Gastroesophageal sphincter (tissue), 4 donors: ENCODE measurements around the gene BRD8. TPM values are rescaled to one million over a fixed set of nuclear protein-coding genes. Genes with fewer than 3 reads are reported as not detected.

ENCODE experiments used
- ATAC-seq: fragments of 150-250 bp; one replicate; pipeline ENCODE4 v1.9.1; 2016; ENCODE audit warnings: mild to moderate bottlenecking, moderate library complexity
- H3K27ac ChIP-seq, 4 donors: fragments of 200-600 bp; sonication (generic) in 3 of 4; 1 replicate in 3 of 4; 2 replicates in 1 of 4; pipeline ENCODE4 v1.5.1; 2016 to 2019
- H3K27me3 ChIP-seq: fragments of 200-600 bp; sonication (generic); one replicate; pipeline ENCODE4 v1.5.1; 2019
- H3K36me3 ChIP-seq, 2 donors: fragments of 200-600 bp; sonication (generic); one replicate each; pipeline ENCODE4 v1.5.1; 2019; ENCODE audit warnings: control low read depth in 1 of 2
- H3K4me1 ChIP-seq, 3 donors: fragments of 200-600 bp; sonication (generic); 1 replicate in 2 of 3; 2 replicates in 1 of 3; pipeline ENCODE4 v1.5.1; 2016 to 2019; ENCODE audit warnings: control low read depth in 2 of 3
- H3K4me3 ChIP-seq, 2 donors: fragments of 200-600 bp; sonication (generic); one replicate each; pipeline ENCODE4 v1.5.1; 2019; ENCODE audit warnings: mild to moderate bottlenecking in 1 of 2, moderate library complexity in 1 of 2
- H3K9me3 ChIP-seq, 3 donors: fragments of 200-600 bp; sonication (generic); one replicate each; pipeline ENCODE4 v1.5.1; 2017 to 2019; ENCODE audit warnings: control low read depth in 2 of 3
- EP300 ChIP-seq: sonication (generic); formaldehyde crosslinking; IDR thresholded peaks from one replicate; pipeline ENCODE4 v1.6.1; 2017; ENCODE audit warnings: antibody characterized with exemption, mild to moderate bottlenecking
- POLR2A ChIP-seq, 2 donors: fragments of 450-650 bp; IDR thresholded peaks; one replicate each; pipeline ENCODE4 v1.6.1; 2017; ENCODE audit warnings: antibody characterized with exemption in 2 of 2, mild to moderate bottlenecking in 2 of 2, moderate library complexity in 1 of 2
- POLR2AphosphoS5 ChIP-seq: sonication (generic); formaldehyde crosslinking; IDR thresholded peaks from one replicate; pipeline ENCODE4 v1.6.1; 2017; ENCODE audit warnings: antibody characterized with exemption
- WGBS, 2 donors: methylation state at CpG; one replicate each; pipeline ENCODE4 v1.1.5; 2018; ENCODE audit warnings: low coverage in 1 of 2; 5-methylcytosine and 5-hydroxymethylcytosine counted together
- total RNA-seq, 4 donors: library from RNA; depleted of rRNA; stranded (reverse); fragments of >200 nt; gene quantifications; one replicate each; pipeline ENCODE4 v1.1.0, GENCODE V29; 2016
- TF ChIP-seq, protein P1 (sequence below), 4 experiments: fragments of 200-600 bp in 2 of 4; fragments of 450-650 bp in 2 of 4; sonication (generic) in 1 of 4; IDR thresholded peaks; one replicate each; pipeline ENCODE4 v1.5.1; 2017 to 2019; ENCODE audit warnings: antibody characterized with exemption in 4 of 4, mild to moderate bottlenecking in 2 of 4, moderate library complexity in 2 of 4

BRD8 gene
- total RNA-seq, 4 donors from 2014 or later, result 33.7 to 50.9 (median 38.9) TPM

- Histone ChIP-seq H3K27ac (no peak overlapping the region), H3K27me3 (no peaks in the 10 kb centered on the region), H3K36me3 (peaks cover 0 to 43% of the 10 kb centered on the region in 2 donors), H3K4me3 (no peak overlapping the region), H3K4me1 (peaks cover 0 to 31% (median 11%) of the 10 kb centered on the region in 3 donors), H3K9me3 (no peaks in the 10 kb centered on the region)
- WGBS, 2 donors, result 30 to 75% methylated on average over 2 to 5 of the region's 5 CpGs
- ATAC-seq, result no peak
- TF ChIP-seq EP300 (no peak), POLR2A (IDR thresholded peaks at IDR 0.05) (no peak), POLR2AphosphoS5 (no peak)
- TF ChIP-seq, protein P1, sequence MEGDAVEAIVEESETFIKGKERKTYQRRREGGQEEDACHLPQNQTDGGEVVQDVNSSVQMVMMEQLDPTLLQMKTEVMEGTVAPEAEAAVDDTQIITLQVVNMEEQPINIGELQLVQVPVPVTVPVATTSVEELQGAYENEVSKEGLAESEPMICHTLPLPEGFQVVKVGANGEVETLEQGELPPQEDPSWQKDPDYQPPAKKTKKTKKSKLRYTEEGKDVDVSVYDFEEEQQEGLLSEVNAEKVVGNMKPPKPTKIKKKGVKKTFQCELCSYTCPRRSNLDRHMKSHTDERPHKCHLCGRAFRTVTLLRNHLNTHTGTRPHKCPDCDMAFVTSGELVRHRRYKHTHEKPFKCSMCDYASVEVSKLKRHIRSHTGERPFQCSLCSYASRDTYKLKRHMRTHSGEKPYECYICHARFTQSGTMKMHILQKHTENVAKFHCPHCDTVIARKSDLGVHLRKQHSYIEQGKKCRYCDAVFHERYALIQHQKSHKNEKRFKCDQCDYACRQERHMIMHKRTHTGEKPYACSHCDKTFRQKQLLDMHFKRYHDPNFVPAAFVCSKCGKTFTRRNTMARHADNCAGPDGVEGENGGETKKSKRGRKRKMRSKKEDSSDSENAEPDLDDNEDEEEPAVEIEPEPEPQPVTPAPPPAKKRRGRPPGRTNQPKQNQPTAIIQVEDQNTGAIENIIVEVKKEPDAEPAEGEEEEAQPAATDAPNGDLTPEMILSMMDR (IDR thresholded peaks at IDR 0.05), result no peak
Observed at GRCh38 chr5:138180183-138180782, 1.9 kb upstream of the BRD8 start.

GRCh38 chr5:138179277-138179857, 937 bp upstream of the BRD8 start:
- H3K36me3 ChIP-seq, result peaks cover 0 to 43% of the 10 kb centered on the region in 2 donors
- TF ChIP-seq POLR2A (IDR thresholded peaks at IDR 0.05) (no peak), POLR2AphosphoS5 (no peak), EP300 (no peak)
- TF ChIP-seq, protein P1 (IDR thresholded peaks at IDR 0.05), result no peak
- no peak for ATAC-seq
- H3K9me3 ChIP-seq, result no peaks in the 10 kb centered on the region
- peaks cover 0 to 31% (median 11%) of the 10 kb centered on the region in 3 donors for H3K4me1 ChIP-seq
- H3K27me3 ChIP-seq, result no peaks in the 10 kb centered on the region
- peak overlapping the region in 1 of 4 donors; percentile 88 for H3K27ac ChIP-seq
- 0% methylated on average over 2 to 15 of the region's 23 CpGs for WGBS, 2 donors
- peak overlapping the region; percentile 52 to 70 for H3K4me3 ChIP-seq

DNA sequence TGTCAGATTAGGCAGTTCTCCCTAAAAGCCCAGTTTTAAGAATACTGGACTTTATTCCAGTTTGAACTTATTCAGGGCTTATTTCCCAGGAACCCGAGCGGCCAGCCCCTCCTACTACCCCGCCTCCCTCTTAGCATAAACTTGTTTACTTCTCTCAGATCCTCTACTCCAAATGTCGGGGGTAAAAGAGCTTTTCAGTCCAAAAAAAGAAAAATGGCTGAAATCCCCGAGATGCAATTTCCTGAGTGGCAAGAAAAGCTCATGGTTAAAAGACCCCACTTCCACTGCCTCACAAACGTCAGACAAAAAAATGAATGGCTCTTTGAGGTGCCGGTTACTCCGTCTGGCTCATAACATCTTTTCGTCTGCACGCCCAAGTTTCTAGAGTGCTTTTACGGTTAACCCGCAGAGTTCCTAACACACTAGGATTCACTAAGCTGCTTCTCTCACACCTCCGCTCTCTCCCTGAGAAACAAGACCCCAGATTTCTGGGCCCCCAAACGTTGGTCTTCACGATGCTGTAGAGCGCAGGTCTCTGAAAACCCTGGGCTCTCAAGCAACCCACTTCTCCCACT, 402 bp downstream of the BRD8 start:
- TF ChIP-seq POLR2A (IDR thresholded peaks at IDR 0.05) (no peak), POLR2AphosphoS5 (no peak), EP300 (no peak)
- TF ChIP-seq, protein P1 (IDR thresholded peaks at IDR 0.05), result no peak
- 0 to 2% methylated on average over 13 to 14 of the region's 16 CpGs for WGBS, 2 donors
- peak overlapping the region; percentile 52 to 70 for H3K4me3 ChIP-seq
- no peaks in the 10 kb centered on the region for H3K9me3 ChIP-seq
- peaks cover 0 to 38% (median 11%) of the 10 kb centered on the region in 3 donors for H3K4me1 ChIP-seq
- H3K27ac ChIP-seq, result peak overlapping the region; percentile 35 to 93 (median 83)
- no peak for ATAC-seq
- peaks cover 0 to 49% of the 10 kb centered on the region in 2 donors for H3K36me3 ChIP-seq
- no peaks in the 10 kb centered on the region for H3K27me3 ChIP-seq

- H3K36me3 ChIP-seq, result peaks cover 25 to 100% of the 10 kb centered on the region in 2 donors
- no peak overlapping the region for H3K4me3 ChIP-seq
- TF ChIP-seq POLR2AphosphoS5 (no peak), EP300 (no peak), POLR2A (IDR thresholded peaks at IDR 0.05) (no peak)
- TF ChIP-seq, protein P1 (IDR thresholded peaks at IDR 0.05), result no peak
Observed at GRCh38 chr5:138170299-138170698, 8.1 kb downstream of the BRD8 start.

GRCh38 chr5:138169124-138169523, 9.3 kb downstream of the BRD8 start:
- no peak for ATAC-seq
- Histone ChIP-seq H3K4me1 (peaks cover 0 to 7% (median 0%) of the 10 kb centered on the region in 3 donors), H3K27me3 (no peaks in the 10 kb centered on the region), H3K9me3 (no peaks in the 10 kb centered on the region), H3K4me3 (no peak overlapping the region), H3K36me3 (peaks cover 36 to 100% of the 10 kb centered on the region in 2 donors), H3K27ac (no peak overlapping the region)
- WGBS, 2 donors, result 82 to 91% methylated on average over 2 to 4 of the region's 5 CpGs
- TF ChIP-seq POLR2AphosphoS5 (no peak), POLR2A (IDR thresholded peaks at IDR 0.05) (no peak), EP300 (no peak)
- TF ChIP-seq, protein P1 (IDR thresholded peaks at IDR 0.05), result no peak

More at GRCh38 chr5:138170299-138170698, 8.1 kb downstream of the BRD8 start:
- Histone ChIP-seq H3K9me3 (no peaks in the 10 kb centered on the region), H3K27ac (no peak overlapping the region), H3K27me3 (no peaks in the 10 kb centered on the region), H3K4me1 (peaks cover 0 to 7% (median 0%) of the 10 kb centered on the region in 3 donors)
- no peak for ATAC-seq
